Thyroid gland (tissue), 4 donors: ENCODE results near the gene PHTF1. TPM values are rescaled to one million over a fixed set of nuclear protein-coding genes. Genes with fewer than 3 reads are reported as not detected.

Experiments used
- DNase-seq, 2 donors: peaks; one replicate each; pipeline ENCODE4 v3.0.0-alpha.2; 2019
- H3K27ac ChIP-seq, 3 donors: fragments of 200-600 bp; sonication (generic); 1 replicate in 2 of 3; 2 replicates in 1 of 3; pipeline ENCODE4 v1.5.1; 2016 to 2019; ENCODE audit warnings: mild to moderate bottlenecking in 1 of 3, moderate library complexity in 1 of 3
- H3K27me3 ChIP-seq: fragments of 200-600 bp; sonication (generic); one replicate; pipeline ENCODE4 v1.5.1; 2019
- H3K36me3 ChIP-seq, 2 donors: fragments of 200-600 bp; sonication (generic); one replicate each; pipeline ENCODE4 v1.5.1; 2016 to 2019
- H3K4me1 ChIP-seq, 2 donors: fragments of 200-600 bp; sonication (generic); one replicate each; pipeline ENCODE4 v1.5.1; 2017 to 2019
- H3K4me3 ChIP-seq, 3 donors: fragments of 200-600 bp; sonication (generic); replicated peaks in 1 of 3; 1 replicate in 2 of 3; 2 replicates in 1 of 3; pipeline ENCODE4 v1.5.1; 2016; ENCODE audit warnings: mild to moderate bottlenecking in 1 of 3
- H3K9me3 ChIP-seq: fragments of 200-600 bp; sonication (generic); one replicate; pipeline ENCODE4 v1.5.1; 2017
- POLR2A ChIP-seq, 2 donors: fragments of 450-650 bp; IDR thresholded peaks; one replicate each; pipeline ENCODE4 v1.6.1; 2017; ENCODE audit warnings: antibody characterized with exemption in 2 of 2, mild to moderate bottlenecking in 2 of 2, moderate library complexity in 1 of 2
- WGBS, 2 donors: methylation state at CpG; one replicate each; pipeline ENCODE4 v1.1.5; 2017; 5-methylcytosine and 5-hydroxymethylcytosine counted together
- intact Hi-C: fragments of 100-400 bp; cut with DNase I; formaldehyde crosslinking; loops from one replicate; pipeline ENCODE4 v1.15.1; 2023
- total RNA-seq, 4 donors: library from RNA; depleted of rRNA; stranded (reverse); fragments of >200 nt; gene quantifications; one replicate each; pipeline ENCODE4 v1.2.3, GENCODE V29; 2016
- TF ChIP-seq, protein P1 (sequence below), 6 experiments: fragments of 200-600 bp in 3 of 6; fragments of 450-650 bp in 3 of 6; sonication (generic) in 3 of 6; IDR thresholded peaks; one replicate each; pipeline ENCODE4 v1.5.1; 2016 to 2019; ENCODE audit warnings: antibody characterized with exemption in 6 of 6, mild to moderate bottlenecking in 2 of 6, inconsistent platforms in 1 of 6, moderate library complexity in 1 of 6

PHTF1 gene
- total RNA-seq, 4 donors from 2014 or later, result 14.4 to 25.4 (median 20.9) TPM

DNA sequence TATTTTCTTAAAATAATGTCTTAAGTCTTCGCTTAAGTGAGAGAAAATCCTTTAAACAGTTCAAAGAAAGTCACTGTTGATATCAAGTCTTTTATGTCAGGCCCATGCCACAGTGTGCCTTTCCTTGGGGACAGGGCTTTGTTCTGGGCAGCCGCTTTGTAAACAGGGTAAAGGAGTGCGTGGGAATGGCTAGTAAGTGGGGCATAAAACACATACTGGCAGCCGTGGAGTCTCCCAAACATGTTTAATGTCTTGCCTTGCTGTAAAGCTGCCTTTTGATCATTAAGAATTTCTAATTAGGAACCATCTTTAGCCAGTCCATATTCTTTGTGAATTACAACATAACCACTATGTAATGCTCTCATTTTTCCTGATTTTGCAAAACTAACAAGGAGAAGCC lies 99.7 kb downstream of the PHTF1 start:
- Histone ChIP-seq H3K9me3 (no peaks in the 10 kb centered on the region), H3K4me1 (no peaks in the 10 kb centered on the region), H3K27ac (no peak overlapping the region), H3K27me3 (no peaks in the 10 kb centered on the region), H3K4me3 (no peak overlapping the region), H3K36me3 (peaks cover 0 to 7% of the 10 kb centered on the region in 2 donors)
- intact Hi-C loops, result no loop called here
- 89 to 91% methylated on average over 4 of the region's 4 CpGs for WGBS, 2 donors
- no peak for DNase-seq
- TF ChIP-seq POLR2A (IDR thresholded peaks at IDR 0.05), result no peak

DNA sequence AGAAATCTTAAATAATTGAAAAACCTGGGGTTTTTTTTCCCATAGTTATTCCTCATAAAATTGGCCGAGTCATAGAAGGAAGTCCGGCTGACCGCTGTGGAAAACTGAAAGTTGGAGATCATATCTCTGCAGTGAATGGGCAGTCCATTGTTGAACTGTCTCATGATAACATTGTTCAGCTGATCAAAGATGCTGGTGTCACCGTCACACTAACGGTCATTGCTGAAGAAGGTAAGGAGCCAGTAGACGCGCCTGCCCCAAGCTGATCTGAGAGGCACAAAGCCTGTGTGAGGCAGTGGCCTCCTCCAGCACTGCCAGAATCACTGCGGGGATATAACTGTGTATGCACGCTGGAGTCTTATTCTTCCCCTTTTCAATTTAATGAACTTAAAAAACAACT lies 100.3 kb downstream of the PHTF1 start:
- Histone ChIP-seq H3K27me3 (no peaks in the 10 kb centered on the region), H3K36me3 (peaks cover 0 to 7% of the 10 kb centered on the region in 2 donors), H3K27ac (no peak overlapping the region), H3K4me3 (no peak overlapping the region), H3K9me3 (no peaks in the 10 kb centered on the region), H3K4me1 (no peaks in the 10 kb centered on the region)
- 85 to 91% methylated on average over 9 of the region's 9 CpGs for WGBS, 2 donors
- intact Hi-C loops, result no loop called here
- TF ChIP-seq, protein P1, sequence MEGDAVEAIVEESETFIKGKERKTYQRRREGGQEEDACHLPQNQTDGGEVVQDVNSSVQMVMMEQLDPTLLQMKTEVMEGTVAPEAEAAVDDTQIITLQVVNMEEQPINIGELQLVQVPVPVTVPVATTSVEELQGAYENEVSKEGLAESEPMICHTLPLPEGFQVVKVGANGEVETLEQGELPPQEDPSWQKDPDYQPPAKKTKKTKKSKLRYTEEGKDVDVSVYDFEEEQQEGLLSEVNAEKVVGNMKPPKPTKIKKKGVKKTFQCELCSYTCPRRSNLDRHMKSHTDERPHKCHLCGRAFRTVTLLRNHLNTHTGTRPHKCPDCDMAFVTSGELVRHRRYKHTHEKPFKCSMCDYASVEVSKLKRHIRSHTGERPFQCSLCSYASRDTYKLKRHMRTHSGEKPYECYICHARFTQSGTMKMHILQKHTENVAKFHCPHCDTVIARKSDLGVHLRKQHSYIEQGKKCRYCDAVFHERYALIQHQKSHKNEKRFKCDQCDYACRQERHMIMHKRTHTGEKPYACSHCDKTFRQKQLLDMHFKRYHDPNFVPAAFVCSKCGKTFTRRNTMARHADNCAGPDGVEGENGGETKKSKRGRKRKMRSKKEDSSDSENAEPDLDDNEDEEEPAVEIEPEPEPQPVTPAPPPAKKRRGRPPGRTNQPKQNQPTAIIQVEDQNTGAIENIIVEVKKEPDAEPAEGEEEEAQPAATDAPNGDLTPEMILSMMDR (IDR thresholded peaks at IDR 0.05), result no peak
- TF ChIP-seq POLR2A (IDR thresholded peaks at IDR 0.05), result no peak
- no peak for DNase-seq

DNA sequence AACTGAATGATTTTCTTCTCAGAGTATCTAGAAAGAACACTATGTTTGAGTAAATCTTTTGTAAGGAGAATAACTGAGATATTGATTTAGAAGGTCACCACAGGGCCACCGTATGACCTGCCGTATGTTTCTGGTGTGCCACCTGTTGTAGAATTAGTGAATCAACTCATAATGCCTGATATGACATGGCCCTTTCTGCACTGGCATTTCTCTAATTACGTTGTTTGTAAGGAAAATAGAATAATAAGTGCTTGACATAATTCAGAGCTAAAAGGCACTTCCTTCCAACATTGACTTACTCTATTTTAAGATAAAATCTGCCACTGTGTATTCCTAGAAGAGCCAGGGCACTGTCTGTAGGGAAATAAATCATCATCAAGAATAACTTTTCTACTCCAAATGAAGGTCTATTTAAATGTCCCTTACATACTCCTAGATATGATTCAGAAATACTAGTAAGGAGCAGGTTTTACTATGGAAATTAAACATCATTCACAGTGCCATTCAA lies 101.7 kb downstream of the PHTF1 start:
- no peaks in the 10 kb centered on the region for H3K4me1 ChIP-seq
- intact Hi-C loops, result no loop called here
- WGBS, 2 donors, result 85 to 92% methylated on average over 3 of the region's 3 CpGs
- no peaks in the 10 kb centered on the region for H3K27me3 ChIP-seq
- H3K36me3 ChIP-seq, result peaks cover 0 to 7% of the 10 kb centered on the region in 2 donors
- H3K9me3 ChIP-seq, result no peaks in the 10 kb centered on the region
- DNase-seq, result no peak
- H3K4me3 ChIP-seq, result no peak overlapping the region
- H3K27ac ChIP-seq, result no peak overlapping the region
- TF ChIP-seq, protein P1 (IDR thresholded peaks at IDR 0.05), result no peak
- no peak for TF ChIP-seq POLR2A (IDR thresholded peaks at IDR 0.05)

DNA sequence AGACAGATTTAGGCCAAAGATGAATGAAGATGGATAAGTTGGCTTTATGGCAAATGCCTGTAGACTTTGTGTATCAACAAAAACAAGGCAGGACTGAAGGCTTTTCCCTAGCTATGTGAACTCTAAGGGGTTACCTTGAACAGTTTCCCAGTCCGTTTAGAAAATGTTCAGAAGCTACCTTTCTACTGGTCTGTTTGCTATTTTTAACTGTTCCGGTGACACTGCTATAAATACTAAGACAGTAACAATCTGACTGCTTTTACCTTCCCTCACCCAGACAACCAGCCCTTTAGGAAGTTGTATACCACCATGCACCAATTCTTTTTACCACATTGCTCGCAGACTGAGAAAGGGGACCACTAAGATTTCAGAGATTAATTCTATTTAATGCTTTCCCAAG lies 102.2 kb downstream of the PHTF1 start:
- WGBS, 2 donors, result 78 to 86% methylated on average over 3 of the region's 3 CpGs
- H3K4me3 ChIP-seq, result no peak overlapping the region
- no peaks in the 10 kb centered on the region for H3K9me3 ChIP-seq
- TF ChIP-seq POLR2A (IDR thresholded peaks at IDR 0.05), result no peak
- TF ChIP-seq, protein P1 (IDR thresholded peaks at IDR 0.05), result no peak
- H3K36me3 ChIP-seq, result peaks cover 0 to 7% of the 10 kb centered on the region in 2 donors
- no peaks in the 10 kb centered on the region for H3K27me3 ChIP-seq
- DNase-seq, result no peak
- no peak overlapping the region for H3K27ac ChIP-seq
- intact Hi-C loops, result no loop called here
- H3K4me1 ChIP-seq, result no peaks in the 10 kb centered on the region

DNA sequence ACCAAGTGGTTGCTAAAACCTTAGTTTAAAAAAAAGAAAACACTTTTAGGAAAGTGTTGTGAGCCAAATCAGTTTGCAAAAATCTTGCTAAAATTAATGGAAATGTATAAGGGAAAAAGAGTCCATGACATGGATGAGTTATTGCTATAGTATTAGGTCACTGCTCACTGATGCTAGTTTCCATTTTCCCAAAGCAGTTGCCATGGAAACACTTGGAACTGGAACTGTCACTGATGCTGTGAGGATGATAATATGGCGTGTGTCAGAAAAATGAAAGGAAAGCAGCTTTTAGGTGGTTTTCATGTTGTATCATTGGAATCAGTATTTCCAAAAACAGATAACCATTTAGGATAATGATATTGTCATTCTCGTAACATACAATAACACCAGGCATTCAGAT lies 104.4 kb downstream of the PHTF1 start:
- Histone ChIP-seq H3K36me3 (peaks cover 0 to 7% of the 10 kb centered on the region in 2 donors), H3K27me3 (no peaks in the 10 kb centered on the region), H3K4me1 (no peaks in the 10 kb centered on the region), H3K27ac (no peak overlapping the region), H3K9me3 (no peaks in the 10 kb centered on the region), H3K4me3 (no peak overlapping the region)
- WGBS, 2 donors, result 96 to 98% methylated on average over 2 of the region's 2 CpGs
- TF ChIP-seq POLR2A (IDR thresholded peaks at IDR 0.05), result no peak
- TF ChIP-seq, protein P1 (IDR thresholded peaks at IDR 0.05), result no peak
- intact Hi-C loops, result no loop called here
- no peak for DNase-seq

DNA sequence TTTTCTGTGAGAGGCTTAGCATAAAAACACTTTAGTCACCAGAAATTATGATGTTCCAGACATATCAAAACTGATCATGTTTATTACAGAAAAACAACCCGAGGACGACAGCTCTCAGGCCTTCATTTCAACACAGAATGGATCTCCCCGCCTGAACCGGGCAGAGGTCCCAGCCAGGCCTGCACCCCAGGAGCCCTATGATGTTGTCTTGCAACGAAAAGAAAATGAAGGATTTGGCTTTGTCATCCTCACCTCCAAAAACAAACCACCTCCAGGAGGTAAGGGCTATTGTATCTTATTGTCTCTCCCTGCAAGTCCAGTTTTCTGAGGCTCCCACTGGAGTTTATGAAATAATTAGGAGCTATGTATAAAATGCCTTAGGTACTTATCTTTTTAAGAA lies 105.5 kb downstream of the PHTF1 start:
- TF ChIP-seq, protein P1 (IDR thresholded peaks at IDR 0.05), result no peak
- no peak for TF ChIP-seq POLR2A (IDR thresholded peaks at IDR 0.05)
- Histone ChIP-seq H3K36me3 (no peaks in the 10 kb centered on the region), H3K27ac (no peak overlapping the region), H3K4me3 (no peak overlapping the region), H3K27me3 (no peaks in the 10 kb centered on the region), H3K9me3 (no peaks in the 10 kb centered on the region), H3K4me1 (no peaks in the 10 kb centered on the region)
- WGBS, 2 donors, result 97% methylated on average over 5 of the region's 5 CpGs
- intact Hi-C loops, result no loop called here
- no peak for DNase-seq
